Measurements from ENCODE around the gene SYN1.
"Not testable (repeated sequence)": the region's sequence is repeated elsewhere in the genome, so short reads cannot be mapped to it uniquely, and the experiment has no call there.

Gene SYN1

GRCh38 chrX:47619486-47620302, at the start of gene SYN1:
SYN1 (minus strand) TSS chrX:47619857; CDS start chrX:47619728, 129 bp downstream.
- no peak for DNase-seq (ENCODE audit: low read depth)

GRCh38 chrX:47665797-47666196, 46.1 kb upstream of the SYN1 start:
- DNase-seq (ENCODE audit: low read depth) = not testable (repeated sequence)

- no peak for DNase-seq (ENCODE audit: low read depth)
Observed at GRCh38 chrX:47664737-47665136, 45.1 kb upstream of the SYN1 start.

- DNase-seq (ENCODE audit: low read depth) = peak; percentile 95
Observed at GRCh38 chrX:47662144-47662657, 42.5 kb upstream of the SYN1 start.

GRCh38 chrX:47661539-47661938, 41.9 kb upstream of the SYN1 start:
- DNase-seq (ENCODE audit: low read depth) = no peak

GRCh38 chrX:47659421-47659726, 39.7 kb upstream of the SYN1 start:
- no peak for DNase-seq (ENCODE audit: low read depth)

- peak; percentile 62 for DNase-seq (ENCODE audit: low read depth)
Observed at GRCh38 chrX:47658684-47659420, 39.2 kb upstream of the SYN1 start, which contains the start of gene UXT. UXT (minus strand) TSS chrX:47659180; CDS start chrX:47658927, 253 bp downstream.

GRCh38 chrX:47658301-47658683, 38.6 kb upstream of the SYN1 start:
- DNase-seq (ENCODE audit: low read depth) = no peak

GRCh38 chrX:47651043-47651905, 31.6 kb upstream of the SYN1 start:
- DNase-seq (ENCODE audit: low read depth) = no peak

GRCh38 chrX:47650164-47651042, 30.7 kb upstream of the SYN1 start, which contains the start of gene ELK1:
ELK1 (minus strand) TSS chrX:47650563; CDS start chrX:47641441, 9,122 bp downstream.
- DNase-seq (ENCODE audit: low read depth) = peak; percentile 90

GRCh38 chrX:47649781-47650163, 30.1 kb upstream of the SYN1 start:
- DNase-seq (ENCODE audit: low read depth) = no peak

- DNase-seq (ENCODE audit: low read depth) = no peak
Observed at GRCh38 chrX:47649271-47649670, 29.6 kb upstream of the SYN1 start.

- no peak for DNase-seq (ENCODE audit: low read depth)
Observed at GRCh38 chrX:47648376-47648775, 28.7 kb upstream of the SYN1 start.

GRCh38 chrX:47646636-47647035, 27.0 kb upstream of the SYN1 start:
- DNase-seq (ENCODE audit: low read depth) = no peak

GRCh38 chrX:47645530-47645929, 25.9 kb upstream of the SYN1 start:
- DNase-seq (ENCODE audit: low read depth) = no peak

- DNase-seq (ENCODE audit: low read depth) = no peak
Observed at GRCh38 chrX:47644557-47645091, 25.0 kb upstream of the SYN1 start.

GRCh38 chrX:47643926-47644325, 24.3 kb upstream of the SYN1 start:
- no peak for DNase-seq (ENCODE audit: low read depth)

- DNase-seq (ENCODE audit: low read depth) = no peak
Observed at GRCh38 chrX:47638816-47639215, 19.2 kb upstream of the SYN1 start.

GRCh38 chrX:47637546-47638195, 18.0 kb upstream of the SYN1 start:
- no peak for DNase-seq (ENCODE audit: low read depth)

GRCh38 chrX:47634871-47635575, 15.4 kb upstream of the SYN1 start:
- no peak for DNase-seq (ENCODE audit: low read depth)

All from GM04503 (cell line).